OCI-LY1 (cell line): ENCODE results near the gene PHLPP1.

Experiments used
- H2AFZ ChIP-seq: fragments of 200-600 bp; sonication (generic), shearing (Covaris generic); 2 replicates; pipeline ENCODE4 v1.6.0; 2014; ENCODE audit warnings: antibody characterized with exemption, mild to moderate bottlenecking, low read length
- H3F3A ChIP-seq: fragments of 200-600 bp; sonication (generic), shearing (Covaris generic); 2 replicates; pipeline ENCODE4 v1.6.0; 2014; ENCODE audit warnings: mild to moderate bottlenecking, antibody characterized with exemption, low read length, moderate library complexity; ENCODE audit not compliant: insufficient read depth
- H3K27ac ChIP-seq: fragments of 200-600 bp; sonication (generic); 2 replicates; pipeline ENCODE4 v1.5.1; 2014; ENCODE audit warnings: low read length, mixed run types, mild to moderate bottlenecking, low read depth; ENCODE audit not compliant: poor library complexity, severe bottlenecking
- H3K27me3 ChIP-seq: fragments of 200-600 bp; sonication (generic); 2 replicates; pipeline ENCODE4 v1.6.0; 2014; ENCODE audit warnings: antibody characterized with exemption, mild to moderate bottlenecking, low read length, moderate library complexity; ENCODE audit not compliant: insufficient read depth
- H3K36me3 ChIP-seq: fragments of 200-600 bp; sonication (generic); 2 replicates; pipeline ENCODE4 v1.6.1; 2014; ENCODE audit warnings: mild to moderate bottlenecking, antibody characterized with exemption, low read length, moderate library complexity, mixed read lengths; ENCODE audit not compliant: insufficient read depth
- H3K4me1 ChIP-seq: fragments of 200-600 bp; sonication (generic); 2 replicates; pipeline ENCODE4 v1.5.1; 2014; ENCODE audit warnings: mild to moderate bottlenecking, low read length, moderate library complexity; ENCODE audit not compliant: insufficient read depth, severe bottlenecking
- H3K4me2 ChIP-seq: fragments of 200-600 bp; sonication (generic), shearing (Covaris generic); 2 replicates; pipeline ENCODE4 v1.6.1; 2014; ENCODE audit warnings: low read length
- H3K4me3 ChIP-seq: fragments of 200-600 bp; sonication (generic); 2 replicates; pipeline ENCODE4 v1.5.1; 2014; ENCODE audit warnings: low read length, low read depth, mild to moderate bottlenecking, mixed read lengths; ENCODE audit not compliant: poor library complexity, severe bottlenecking
- H3K79me2 ChIP-seq: fragments of 200-600 bp; shearing (Covaris generic); 2 replicates; pipeline ENCODE4 v1.6.1; 2016; ENCODE audit warnings: mixed run types, low read length, mixed read lengths; ENCODE audit not compliant: insufficient read depth
- H3K9ac ChIP-seq: fragments of 200-600 bp; sonication (generic), shearing (Covaris generic); 2 replicates; pipeline ENCODE4 v1.6.1; 2014; ENCODE audit warnings: mild to moderate bottlenecking, low read length, mixed read lengths
- H3K9me2 ChIP-seq: fragments of 200-600 bp; sonication (generic), shearing (Covaris generic); 2 replicates; pipeline ENCODE4 v1.6.1; 2014; ENCODE audit warnings: low read depth, mild to moderate bottlenecking, low read length, mixed read lengths
- H3K9me3 ChIP-seq: fragments of 200-600 bp; shearing (Covaris generic); 2 replicates; pipeline ENCODE4 v1.6.1; 2014; ENCODE audit warnings: low read length, mixed read lengths
- H4K20me1 ChIP-seq: fragments of 200-600 bp; sonication (generic), shearing (Covaris generic); 2 replicates; pipeline ENCODE4 v1.6.0; 2016; ENCODE audit warnings: mild to moderate bottlenecking, low read length; ENCODE audit not compliant: insufficient read depth
- CTCF ChIP-seq: fragments of 200-600 bp; sonication (generic), shearing (Covaris generic); IDR thresholded peaks from 2 replicates; pipeline ENCODE4 v1.5.1; 2017; ENCODE audit warnings: mild to moderate bottlenecking, antibody characterized with exemption, low read length, moderate library complexity, mixed read lengths
- EZH2 ChIP-seq: fragments of 200-600 bp; sonication (generic), shearing (Covaris generic); IDR thresholded peaks from 2 replicates; pipeline ENCODE4 v1.8.0; 2017; ENCODE audit warnings: borderline replicate concordance, mixed run types, mild to moderate bottlenecking, antibody characterized with exemption, low read length, moderate library complexity, mixed read lengths

The PHLPP1 gene

GRCh38 chr18:62811674-62812073 is 96.3 kb downstream of the PHLPP1 start:
- Histone ChIP-seq H3K27ac (no peak overlapping the region), H3K79me2 (no peaks in the 10 kb centered on the region), H3K9me2 (no peaks in the 10 kb centered on the region), H2AFZ (no peak overlapping the region), H3K9ac (no peak overlapping the region), H4K20me1 (no peaks in the 10 kb centered on the region), H3K36me3 (no peaks in the 10 kb centered on the region), H3K4me2 (no peak overlapping the region), H3K4me1 (no peaks in the 10 kb centered on the region), H3K9me3 (no peaks in the 10 kb centered on the region), H3K4me3 (no peak overlapping the region), H3K27me3 (no peaks in the 10 kb centered on the region), H3F3A (no peaks in the 10 kb centered on the region; the same call in 1 of the 2 replicates)
- TF ChIP-seq CTCF: no peak
- TF ChIP-seq EZH2: no peak

- Histone ChIP-seq H3K9ac (no peak overlapping the region), H3K4me1 (no peaks in the 10 kb centered on the region), H3K36me3 (no peaks in the 10 kb centered on the region), H3K9me3 (no peaks in the 10 kb centered on the region), H3K4me3 (no peak overlapping the region), H3K4me2 (no peak overlapping the region), H3K79me2 (no peaks in the 10 kb centered on the region), H3K9me2 (no peaks in the 10 kb centered on the region), H3K27me3 (no peaks in the 10 kb centered on the region), H2AFZ (no peak overlapping the region), H3K27ac (no peak overlapping the region), H3F3A (no peaks in the 10 kb centered on the region; the same call in 1 of the 2 replicates), H4K20me1 (no peaks in the 10 kb centered on the region)
- TF ChIP-seq EZH2 (no peak), CTCF (no peak)
These were observed 96.9 kb downstream of the PHLPP1 start for GRCh38 chr18:62812242-62812641.

- Histone ChIP-seq H2AFZ (no peak overlapping the region), H3K9me3 (no peaks in the 10 kb centered on the region), H3K4me1 (no peaks in the 10 kb centered on the region), H3K27ac (no peak overlapping the region), H3K27me3 (no peaks in the 10 kb centered on the region), H3K79me2 (no peaks in the 10 kb centered on the region), H3K9ac (no peak overlapping the region), H3K9me2 (no peaks in the 10 kb centered on the region), H4K20me1 (no peaks in the 10 kb centered on the region), H3K4me3 (no peak overlapping the region), H3K36me3 (no peaks in the 10 kb centered on the region), H3K4me2 (no peak overlapping the region), H3F3A (no peaks in the 10 kb centered on the region; the same call in 1 of the 2 replicates)
- TF ChIP-seq CTCF: no peak
- no peak for TF ChIP-seq EZH2
These were observed 97.5 kb downstream of the PHLPP1 start for GRCh38 chr18:62812876-62813275.
